Superior temporal gyrus (tissue), 1 donor: ENCODE measurements around the gene KCNIP3.
"Not testable (repeated sequence)": the region's sequence is repeated elsewhere in the genome, so short reads cannot be mapped to it uniquely, and the experiment has no call there.

Source experiments
- DNase-seq: peaks from one replicate; pipeline ENCODE4 v3.0.0-alpha.2; 2016; ENCODE audit errors: extremely low spot score

Gene KCNIP3

GRCh38 chr2:95404676-95405075 lies 107.5 kb downstream of the KCNIP3 start:
- DNase-seq: not testable (repeated sequence)

GRCh38 chr2:95411239-95411638 lies 114.1 kb downstream of the KCNIP3 start:
- not testable (repeated sequence) for DNase-seq

- DNase-seq: peak; percentile 93
Observed at GRCh38 chr2:95414015-95414594, 117.0 kb downstream of the KCNIP3 start.

DNA sequence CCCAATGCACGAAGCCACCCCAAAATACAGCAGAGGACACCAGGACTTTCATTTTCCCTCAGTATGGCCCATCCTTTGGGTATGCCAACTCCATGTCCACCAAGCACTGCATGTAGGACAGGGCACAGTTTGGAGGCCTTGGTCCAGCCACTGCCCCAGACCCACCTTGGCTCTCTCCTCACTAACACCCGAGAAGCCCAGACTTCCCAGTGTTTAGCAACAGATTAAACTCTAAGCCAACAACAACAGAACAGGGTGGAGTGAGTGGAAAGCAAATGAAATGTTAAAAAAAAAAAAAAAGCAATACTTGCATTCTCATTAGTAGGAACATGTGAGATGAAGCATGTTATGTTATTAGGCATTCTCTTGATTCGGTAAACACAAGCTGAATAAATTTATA lies 118.0 kb downstream of the KCNIP3 start:
- DNase-seq: not testable (repeated sequence)

- DNase-seq: not testable (repeated sequence)
Observed at GRCh38 chr2:95415561-95415960, 118.4 kb downstream of the KCNIP3 start.

- not testable (repeated sequence) for DNase-seq
Observed at GRCh38 chr2:95427196-95427867, 130.2 kb downstream of the KCNIP3 start.

- DNase-seq: not testable (repeated sequence)
Observed at GRCh38 chr2:95429748-95430467, 132.8 kb downstream of the KCNIP3 start.

GRCh38 chr2:95433373-95433772 lies 136.2 kb downstream of the KCNIP3 start:
- not testable (repeated sequence) for DNase-seq

GRCh38 chr2:95433973-95434372 lies 136.8 kb downstream of the KCNIP3 start:
- not testable (repeated sequence) for DNase-seq

- DNase-seq: not testable (repeated sequence)
Observed at GRCh38 chr2:95434507-95435076, 137.4 kb downstream of the KCNIP3 start.

- DNase-seq: not testable (repeated sequence)
Observed at GRCh38 chr2:95435162-95435871, 138.2 kb downstream of the KCNIP3 start.
